ENCODE measurements around the gene FYN. TPM values are rescaled to one million over a fixed set of nuclear protein-coding genes. Genes with fewer than 3 reads are reported as not detected.

The FYN gene
- total and polyA plus RNA-seq, 2 of the 8 experiments (the other 6 are each of a cell fraction or from before 2014, with no cell fraction given): 46.8 to 97.2 TPM

- H3K27me3 ChIP-seq (replicated peaks in 1 of 4; ENCODE audit: control insufficient read depth in 3 of 4, extremely low read depth in 1 of 4, insufficient read depth in 3 of 4, low read length in 3 of 4): no peaks in the 10 kb centered on the region
- H3K14ac ChIP-seq (ENCODE audit: insufficient read length): no peak overlapping the region
- FAIRE-seq (no peak), DNase-seq (ENCODE audit: low read depth in 1 of 2, low spot score in 2 of 2) (no peak)
- H3K4me3 ChIP-seq (ENCODE audit: extremely low read depth in 1 of 4, insufficient read depth in 2 of 4, low read depth in 3 of 4, low read length in 4 of 4): no peak overlapping the region
- 0 out of 2 replicates have a peak overlapping the region, but pooled peaks have one; percentile 33 for H3K18ac ChIP-seq (ENCODE audit: extremely low read depth, low read length)
- WGBS, 2 experiments (ENCODE audit: extremely low coverage in 1 of 2, insufficient coverage in 1 of 2, insufficient read length in 1 of 2, insufficient replicate concordance in 2 of 2, low coverage in 1 of 2, low lambda C conversion rate in 2 of 2, missing lambda C conversion rate in 1 of 2): 78% methylated on average over 6 of the region's 6 CpGs; no CpG with 5 or more reads in 1 of the 2 experiments
- peaks cover 7% of the 10 kb centered on the region; the same call in 1 of the 2 replicates for H3K79me1 ChIP-seq (ENCODE audit: low read depth, low read length)
- no peak overlapping the region for H3K23ac ChIP-seq (ENCODE audit: insufficient read length)
- no peak overlapping the region for H4K91ac ChIP-seq (replicated peaks; ENCODE audit: insufficient read length, low read length)
- CTCF ChIA-PET (ENCODE audit: partially characterized antibody): interaction anchor here (1.0 to 1.3 kb wide), 2 partner anchors 9 to 27 kb away, joined by 3 to 4 read pairs; no protein-coding TSS in a partner anchor
- no peak overlapping the region for H3K4ac ChIP-seq (replicated peaks; ENCODE audit: insufficient read length, low read depth, low read length)
- peaks cover 16 to 31% (median 21%) of the 10 kb centered on the region in 4 experiments for H3K4me1 ChIP-seq (replicated peaks in 1 of 4; ENCODE audit: control insufficient read depth in 3 of 4, insufficient read depth in 4 of 4, low read length in 3 of 4)
- no peak overlapping the region for H3K56ac ChIP-seq (replicated peaks; ENCODE audit: insufficient read length, low read depth, low read length)
- H3K4me2 ChIP-seq (ENCODE audit: insufficient read depth in 1 of 2, low read depth in 2 of 2, low read length in 2 of 2): no peak overlapping the region
- H2BK20ac ChIP-seq (ENCODE audit: low read length): no peak overlapping the region
- no peaks in the 10 kb centered on the region for H3K9me3 ChIP-seq (ENCODE audit: insufficient read depth in 2 of 2, low read depth in 1 of 2, low read length in 1 of 2)
- H2AFZ ChIP-seq (ENCODE audit: low read length): no peak overlapping the region
- H3K23me2 ChIP-seq (ENCODE audit: low read depth, low read length): no peaks in the 10 kb centered on the region
- no peak overlapping the region for H2BK120ac ChIP-seq (replicated peaks; ENCODE audit: low read depth, low read length)
- no peak overlapping the region for H4K5ac ChIP-seq (ENCODE audit: insufficient read length, low read depth, low read length)
- H4K20me1 ChIP-seq (replicated peaks in 1 of 2; ENCODE audit: control insufficient read depth in 1 of 2, insufficient read depth in 2 of 2, low read length in 2 of 2): peaks cover 0 to 10% of the 10 kb centered on the region in 2 experiments
- H3K9ac ChIP-seq (replicated peaks in 1 of 4; ENCODE audit: extremely low read depth in 1 of 4, low read depth in 3 of 4, low read length in 3 of 4): no peak overlapping the region; a peak in 1 of 7 replicates
- no peak overlapping the region for H4K8ac ChIP-seq (ENCODE audit: extremely low read depth, insufficient read depth, low read length)
- POLR2A ChIA-PET (ENCODE audit: partially characterized antibody): no interaction called here
- H3K27ac ChIP-seq (ENCODE audit: low read depth, low read length): no peak overlapping the region
- H3K36me3 ChIP-seq (ENCODE audit: control insufficient read depth in 2 of 4, insufficient read depth in 4 of 4, low read length in 3 of 4): no peaks in the 10 kb centered on the region
- H2AK5ac ChIP-seq (ENCODE audit: low read depth, low read length): peak overlapping the region; percentile 80
- peak overlapping the region; percentile 49; the same call in 1 of the 2 replicates for H2BK5ac ChIP-seq (ENCODE audit: low read depth, low read length)
- H3K79me2 ChIP-seq (ENCODE audit: control insufficient read depth in 1 of 2, insufficient read depth in 2 of 2, low read length in 2 of 2): peaks cover 0 to 12% of the 10 kb centered on the region in 2 experiments; a peak in 1 of 4 replicates
- H2BK15ac ChIP-seq (ENCODE audit: low read length): no peak overlapping the region
- H2BK12ac ChIP-seq (ENCODE audit: low read depth, low read length): peak overlapping the region; percentile 86
- TF ChIP-seq CEBPB (IDR thresholded peaks at IDR 0.05; ENCODE audit: low read depth, low read length) (no peak), MAX (IDR thresholded peaks at IDR 0.05) (no peak), USF2 (IDR thresholded peaks at IDR 0.05; ENCODE audit: low read length) (no peak), GTF2F1 (IDR thresholded peaks at IDR 0.05; ENCODE audit: borderline replicate concordance, low read depth, low read length) (no peak), TAF1 (IDR thresholded peaks at IDR 0.05; ENCODE audit: low read depth, low read length) (no peak), CREB1 (IDR thresholded peaks at IDR 0.05) (no peak), NRF1 (IDR thresholded peaks at IDR 0.05; ENCODE audit: low read depth, low read length) (no peak), SP1 (IDR thresholded peaks at IDR 0.05; ENCODE audit: low read depth, low read length) (no peak)
Measured at GRCh38 chr6:111841822-111842221, 31.4 kb downstream of the FYN start.
